DOHH2 (cell line): ENCODE measurements around the gene KLHDC9.

Experiments
- EZH2phosphoT487 ChIP-seq: fragments of 200-600 bp; sonication (generic); IDR thresholded peaks from 2 replicates; pipeline ENCODE4 v1.6.1; 2017; ENCODE audit warnings: borderline replicate concordance, mild to moderate bottlenecking, antibody characterized with exemption, low read length, moderate library complexity, mixed read lengths
- TF ChIP-seq, protein P1 (sequence below): fragments of 200-600 bp; sonication (generic); IDR thresholded peaks from one replicate; pipeline ENCODE4 v1.5.1; 2014; ENCODE audit warnings: antibody characterized with exemption, mild to moderate bottlenecking, low read depth, low read length; ENCODE audit not compliant: poor library complexity, severe bottlenecking

- TF ChIP-seq, protein P1, sequence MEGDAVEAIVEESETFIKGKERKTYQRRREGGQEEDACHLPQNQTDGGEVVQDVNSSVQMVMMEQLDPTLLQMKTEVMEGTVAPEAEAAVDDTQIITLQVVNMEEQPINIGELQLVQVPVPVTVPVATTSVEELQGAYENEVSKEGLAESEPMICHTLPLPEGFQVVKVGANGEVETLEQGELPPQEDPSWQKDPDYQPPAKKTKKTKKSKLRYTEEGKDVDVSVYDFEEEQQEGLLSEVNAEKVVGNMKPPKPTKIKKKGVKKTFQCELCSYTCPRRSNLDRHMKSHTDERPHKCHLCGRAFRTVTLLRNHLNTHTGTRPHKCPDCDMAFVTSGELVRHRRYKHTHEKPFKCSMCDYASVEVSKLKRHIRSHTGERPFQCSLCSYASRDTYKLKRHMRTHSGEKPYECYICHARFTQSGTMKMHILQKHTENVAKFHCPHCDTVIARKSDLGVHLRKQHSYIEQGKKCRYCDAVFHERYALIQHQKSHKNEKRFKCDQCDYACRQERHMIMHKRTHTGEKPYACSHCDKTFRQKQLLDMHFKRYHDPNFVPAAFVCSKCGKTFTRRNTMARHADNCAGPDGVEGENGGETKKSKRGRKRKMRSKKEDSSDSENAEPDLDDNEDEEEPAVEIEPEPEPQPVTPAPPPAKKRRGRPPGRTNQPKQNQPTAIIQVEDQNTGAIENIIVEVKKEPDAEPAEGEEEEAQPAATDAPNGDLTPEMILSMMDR, result no peak
- no peak for TF ChIP-seq EZH2phosphoT487
Observed at GRCh38 chr1:161121042-161121650, 23.0 kb downstream of the KLHDC9 start.
